Activated T-helper 2 cell treated with anti-CD3 and anti-CD28 coated beads, Interferon-gamma antibody, Interleukin-2, Interleukin-4, amounts not matched to agents 10 μg/mL and 5 μg/mL and 100 μg/mL, durations not matched to agents 14 hours and 24 hours and 36 hours (primary cell): ENCODE measurements around the gene LBHD1. TPM values are rescaled to one million over a fixed set of nuclear protein-coding genes. Genes with fewer than 3 reads are reported as not detected.
A peak's percentile ranks its signal among the peaks of the same experiment; 100 is the strongest.
"Not testable (repeated sequence)": the region's sequence is repeated elsewhere in the genome, so short reads cannot be mapped to it uniquely, and the experiment has no call there.

Experiments used
- DNase-seq: peaks from one replicate; pipeline ENCODE4 v3.0.0; 2021; ENCODE audit warnings: low spot score
- H3K27ac Mint-ChIP-seq: one replicate; pipeline ENCODE4 v1.8.0; 2021; ENCODE audit warnings: mixed read lengths
- H3K27me3 Mint-ChIP-seq: one replicate; pipeline ENCODE4 v1.8.0; 2021; ENCODE audit warnings: low read depth, mixed read lengths
- H3K36me3 Mint-ChIP-seq: one replicate; pipeline ENCODE4 v1.8.0; 2021; ENCODE audit warnings: low read depth, mixed read lengths
- H3K4me1 Mint-ChIP-seq: one replicate; pipeline ENCODE4 v1.8.0; 2021; ENCODE audit warnings: low read depth, mixed read lengths
- H3K4me3 Mint-ChIP-seq: one replicate; pipeline ENCODE4 v1.8.0; 2021; ENCODE audit warnings: low read depth, mild to moderate bottlenecking, moderate library complexity, mixed read lengths
- H3K9me3 Mint-ChIP-seq: one replicate; pipeline ENCODE4 v1.8.0; 2021; ENCODE audit warnings: mixed read lengths
- intact Hi-C: fragments of 100-400 bp; cut with micrococcal nuclease; formaldehyde crosslinking; loops from one replicate; pipeline ENCODE4 v1.15.1; 2023
- total RNA-seq: library from RNA; stranded (reverse); gene quantifications from 2 replicates; pipeline ENCODE4 v1.2.3, GENCODE V29; 2022

LBHD1 gene
- total RNA-seq, 1 donor from 2014 or later = 21.4 TPM

GRCh38 chr11:62616957-62617356, 55.1 kb downstream of the LBHD1 start:
- intact Hi-C loops, H3K27me3 Mint-ChIP-seq, H3K27ac Mint-ChIP-seq, H3K4me3 Mint-ChIP-seq, H3K9me3 Mint-ChIP-seq, DNase-seq: not testable (repeated sequence)
- peaks cover 24% of the 10 kb centered on the region for H3K4me1 Mint-ChIP-seq
- peaks cover 50% of the 10 kb centered on the region for H3K36me3 Mint-ChIP-seq

- Mint-ChIP-seq H3K27me3 (no peaks in the 10 kb centered on the region), H3K36me3 (peaks cover 45% of the 10 kb centered on the region), H3K4me1 (peaks cover 27% of the 10 kb centered on the region), H3K9me3 (no peaks in the 10 kb centered on the region), H3K27ac (no peak overlapping the region), H3K4me3 (no peak overlapping the region)
- intact Hi-C loops = no loop called here
- no peak for DNase-seq
Measured at GRCh38 chr11:62615521-62615920, 56.5 kb downstream of the LBHD1 start.

- H3K36me3 Mint-ChIP-seq = peaks cover 50% of the 10 kb centered on the region
- intact Hi-C loops = loop anchor here (5.0 kb wide), 1 partner anchor 42 kb away; the partner anchor contains the start of gene EEF1G
- DNase-seq = no peak
- no peak overlapping the region for H3K4me3 Mint-ChIP-seq
- H3K4me1 Mint-ChIP-seq = peaks cover 32% of the 10 kb centered on the region
- no peaks in the 10 kb centered on the region for H3K9me3 Mint-ChIP-seq
- H3K27me3 Mint-ChIP-seq = no peaks in the 10 kb centered on the region
- peak overlapping the region; percentile 71 for H3K27ac Mint-ChIP-seq
Measured at GRCh38 chr11:62614275-62614674, 57.8 kb downstream of the LBHD1 start.

GRCh38 chr11:62613291-62613778, 58.7 kb downstream of the LBHD1 start:
- H3K27me3 Mint-ChIP-seq = no peaks in the 10 kb centered on the region
- no peaks in the 10 kb centered on the region for H3K9me3 Mint-ChIP-seq
- peaks cover 53% of the 10 kb centered on the region for H3K36me3 Mint-ChIP-seq
- peak overlapping the region; percentile 63 for H3K27ac Mint-ChIP-seq
- peak overlapping the region; percentile 30 for H3K4me3 Mint-ChIP-seq
- peaks cover 31% of the 10 kb centered on the region for H3K4me1 Mint-ChIP-seq
- DNase-seq = no peak
- intact Hi-C loops = loop anchor here (2.0 to 5.0 kb wide), 3 partner anchors 39 to 51 kb away; partner anchors contain the start of genes C11orf98, CSKMT, EEF1G and INTS5

Other genes starting within 250 kb of the LBHD1 start
- gene AHNAK, start 125.5 kb downstream of the LBHD1 start, total RNA-seq = 105 and 108 TPM in 2 replicates
- gene EEF1G, start 98.4 kb downstream of the LBHD1 start, total RNA-seq = 1,369 and 1,395 TPM in 2 replicates
- gene TUT1, start 80.7 kb downstream of the LBHD1 start, total RNA-seq = 29.9 and 41.7 TPM in 2 replicates
- 201 and 215 TPM in 2 replicates for gene MTA2, start 70.4 kb downstream of the LBHD1 start, total RNA-seq
- gene EML3, start 59.5 kb downstream of the LBHD1 start, total RNA-seq = 144 and 146 TPM in 2 replicates
- 1.4 and 2.8 TPM in 2 replicates for gene ROM1, start 59.0 kb downstream of the LBHD1 start, total RNA-seq
- 70.0 and 81.4 TPM in 2 replicates for gene B3GAT3, start 50.3 kb downstream of the LBHD1 start, total RNA-seq
- gene GANAB, start 25.7 kb downstream of the LBHD1 start, total RNA-seq = 274 and 279 TPM in 2 replicates
- 35.2 and 35.7 TPM in 2 replicates for gene INTS5, start 19.0 kb downstream of the LBHD1 start, total RNA-seq
- 118 and 130 TPM in 2 replicates for gene C11orf98, start 7.1 kb downstream of the LBHD1 start, total RNA-seq
- gene CSKMT, start 7.0 kb downstream of the LBHD1 start, total RNA-seq = 45.4 and 47.2 TPM in 2 replicates
- gene UQCC3, start 594 bp downstream of the LBHD1 start, total RNA-seq = 8.0 and 9.5 TPM in 2 replicates
- 119 and 127 TPM in 2 replicates for gene UBXN1, start 6.8 kb upstream of the LBHD1 start, total RNA-seq
- 0.18 and 0.23 TPM in 2 replicates for gene LRRN4CL, start 17.3 kb upstream of the LBHD1 start, total RNA-seq
- 28.7 and 32.8 TPM in 2 replicates for gene BSCL2, start 35.2 kb upstream of the LBHD1 start, total RNA-seq
- gene GNG3, start 35.4 kb upstream of the LBHD1 start, total RNA-seq = not detected in 2 replicates
- 62.6 and 63.5 TPM in 2 replicates for gene HNRNPUL2, start 55.2 kb upstream of the LBHD1 start, total RNA-seq
- 35.4 and 39.4 TPM in 2 replicates for gene TTC9C, start 56.2 kb upstream of the LBHD1 start, total RNA-seq
- gene ZBTB3, start 81.9 kb upstream of the LBHD1 start, total RNA-seq = 7.3 and 9.3 TPM in 2 replicates
- 122 and 128 TPM in 2 replicates for gene POLR2G, start 89.3 kb upstream of the LBHD1 start, total RNA-seq
- 17.6 and 21.0 TPM in 2 replicates for gene TAF6L, start 99.1 kb upstream of the LBHD1 start, total RNA-seq
- 34.6 and 35.9 TPM in 2 replicates for gene TMEM179B, start 115.1 kb upstream of the LBHD1 start, total RNA-seq
- 13.4 and 14.0 TPM in 2 replicates for gene TMEM223, start 119.7 kb upstream of the LBHD1 start, total RNA-seq
- 134 and 139 TPM in 2 replicates for gene NXF1, start 133.2 kb upstream of the LBHD1 start, total RNA-seq
- gene STX5, start 159.8 kb upstream of the LBHD1 start, total RNA-seq = 37.4 and 41.9 TPM in 2 replicates
- gene TEX54, start 160.6 kb upstream of the LBHD1 start, total RNA-seq = 1.2 TPM in 1 of 2 replicates, not detected in the other
- gene WDR74, start 167.3 kb upstream of the LBHD1 start, total RNA-seq = 109 and 112 TPM in 2 replicates
- gene SLC3A2, start 208.6 kb upstream of the LBHD1 start, total RNA-seq = 245 and 286 TPM in 2 replicates
- gene CHRM1, start 249.1 kb upstream of the LBHD1 start, total RNA-seq = not detected in 2 replicates